ENCODE measurements around the gene STON2. TPM values are rescaled to one million over a fixed set of nuclear protein-coding genes. Genes with fewer than 3 reads are reported as not detected.

STON2 gene
- total and polyA plus RNA-seq, 2 experiments from 2014 or later, result 5.0 to 22.7 TPM

DNA sequence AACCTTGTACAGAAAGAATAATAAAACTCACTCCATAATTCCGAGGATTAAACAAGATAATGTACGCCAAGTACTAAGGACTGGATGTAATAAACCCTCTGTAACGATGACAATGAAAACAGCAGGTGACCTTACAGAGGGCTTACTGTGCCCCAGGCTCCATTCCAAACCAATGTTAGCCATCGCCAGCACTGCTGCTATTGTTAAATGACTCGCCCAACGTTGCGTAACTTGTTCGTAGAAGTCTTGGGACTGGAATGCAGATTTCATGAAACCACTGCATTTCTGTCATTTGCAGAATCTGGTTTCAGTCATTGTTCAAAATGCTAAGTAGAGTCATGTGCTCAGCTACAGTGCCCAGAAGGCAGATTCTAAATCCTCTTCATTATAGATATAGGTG, 728 bp upstream of the STON2 start:
- no peak overlapping the region for H3K4me3 ChIP-seq
- WGBS (ENCODE audit: low lambda C conversion rate, missing lambda C conversion rate), result 52% methylated on average over 8 of the region's 8 CpGs
- TF ChIP-seq, protein P1, sequence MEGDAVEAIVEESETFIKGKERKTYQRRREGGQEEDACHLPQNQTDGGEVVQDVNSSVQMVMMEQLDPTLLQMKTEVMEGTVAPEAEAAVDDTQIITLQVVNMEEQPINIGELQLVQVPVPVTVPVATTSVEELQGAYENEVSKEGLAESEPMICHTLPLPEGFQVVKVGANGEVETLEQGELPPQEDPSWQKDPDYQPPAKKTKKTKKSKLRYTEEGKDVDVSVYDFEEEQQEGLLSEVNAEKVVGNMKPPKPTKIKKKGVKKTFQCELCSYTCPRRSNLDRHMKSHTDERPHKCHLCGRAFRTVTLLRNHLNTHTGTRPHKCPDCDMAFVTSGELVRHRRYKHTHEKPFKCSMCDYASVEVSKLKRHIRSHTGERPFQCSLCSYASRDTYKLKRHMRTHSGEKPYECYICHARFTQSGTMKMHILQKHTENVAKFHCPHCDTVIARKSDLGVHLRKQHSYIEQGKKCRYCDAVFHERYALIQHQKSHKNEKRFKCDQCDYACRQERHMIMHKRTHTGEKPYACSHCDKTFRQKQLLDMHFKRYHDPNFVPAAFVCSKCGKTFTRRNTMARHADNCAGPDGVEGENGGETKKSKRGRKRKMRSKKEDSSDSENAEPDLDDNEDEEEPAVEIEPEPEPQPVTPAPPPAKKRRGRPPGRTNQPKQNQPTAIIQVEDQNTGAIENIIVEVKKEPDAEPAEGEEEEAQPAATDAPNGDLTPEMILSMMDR (IDR thresholded peaks at IDR 0.05; ENCODE audit: poor library complexity), result no peak
- no peak for TF ChIP-seq EZH2phosphoT487 (IDR thresholded peaks at IDR 0.05; ENCODE audit: low read depth, severe bottlenecking, unreplicated experiment)
- no peak for TF ChIP-seq EZH2 (IDR thresholded peaks at IDR 0.05; ENCODE audit: borderline replicate concordance)
- no peak overlapping the region for H2AFZ ChIP-seq
- no peaks in the 10 kb centered on the region for H3K79me2 ChIP-seq
- peaks cover 3% of the 10 kb centered on the region for H3K4me1 ChIP-seq (ENCODE audit: insufficient read depth)
- no peaks in the 10 kb centered on the region for H3K36me3 ChIP-seq (replicated peaks; ENCODE audit: insufficient read depth, low read depth)
- peak; percentile 51 for DNase-seq (ENCODE audit: low spot score)
- no peaks in the 10 kb centered on the region for H3K9me3 ChIP-seq (ENCODE audit: low read depth)
- no peaks in the 10 kb centered on the region for H4K20me1 ChIP-seq (ENCODE audit: insufficient read depth, poor library complexity, severe bottlenecking)
- no peaks in the 10 kb centered on the region for H3K27me3 ChIP-seq
- H3K27ac ChIP-seq, result peak overlapping the region; percentile 76
- no peak overlapping the region for H3K4me2 ChIP-seq
- no peaks in the 10 kb centered on the region for H3K9me2 ChIP-seq (replicated peaks; ENCODE audit: insufficient read depth)

DNA sequence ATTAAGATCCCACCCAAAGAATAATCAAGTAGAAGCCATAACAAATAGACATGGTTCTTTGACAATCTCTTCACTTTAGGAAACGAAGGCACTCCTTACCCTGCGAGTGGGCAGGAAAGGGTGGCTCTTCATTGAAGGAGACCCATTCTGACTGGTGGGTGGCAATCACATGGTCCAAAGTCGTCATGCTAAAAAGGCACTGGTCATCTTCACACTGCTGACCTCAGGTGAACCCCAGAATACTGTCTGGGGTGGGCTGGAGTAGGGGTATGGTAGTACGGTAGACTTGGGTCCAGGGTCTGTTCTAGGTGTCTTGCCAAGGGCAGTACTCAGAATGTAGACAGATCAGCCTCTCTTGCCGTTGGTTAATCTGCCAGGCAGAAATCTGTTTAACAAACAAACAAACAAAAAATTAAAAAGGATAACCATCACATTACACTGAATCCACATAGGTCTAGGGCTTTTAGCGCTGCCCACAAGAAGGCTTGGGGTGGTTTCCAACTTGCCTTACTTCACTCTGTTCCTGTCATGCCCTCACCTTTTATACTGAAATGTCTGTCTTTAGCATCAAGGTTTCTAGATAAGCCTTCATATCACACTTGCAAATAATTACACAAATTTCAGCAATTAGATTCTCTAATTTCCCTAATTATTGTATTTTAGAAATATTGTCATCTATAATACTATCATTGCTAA, 1.8 kb downstream of the STON2 start:
- DNase-seq (ENCODE audit: low spot score), result no peak
- H3K9me2 ChIP-seq (replicated peaks; ENCODE audit: insufficient read depth), result no peaks in the 10 kb centered on the region
- no peak overlapping the region for H3K4me3 ChIP-seq
- no peak overlapping the region for H3K4me2 ChIP-seq
- 88% methylated on average over 6 of the region's 6 CpGs for WGBS (ENCODE audit: low lambda C conversion rate, missing lambda C conversion rate)
- no peaks in the 10 kb centered on the region for H3K9me3 ChIP-seq (ENCODE audit: low read depth)
- no peak overlapping the region for H2AFZ ChIP-seq
- H3K4me1 ChIP-seq (ENCODE audit: insufficient read depth), result peaks cover 3% of the 10 kb centered on the region
- no peaks in the 10 kb centered on the region for H3K27me3 ChIP-seq
- no peaks in the 10 kb centered on the region for H3K36me3 ChIP-seq (replicated peaks; ENCODE audit: insufficient read depth, low read depth)
- H4K20me1 ChIP-seq (ENCODE audit: insufficient read depth, poor library complexity, severe bottlenecking), result no peaks in the 10 kb centered on the region
- no peak overlapping the region for H3K27ac ChIP-seq
- no peaks in the 10 kb centered on the region for H3K79me2 ChIP-seq
- TF ChIP-seq EZH2phosphoT487 (IDR thresholded peaks at IDR 0.05; ENCODE audit: low read depth, severe bottlenecking, unreplicated experiment) (no peak), EZH2 (IDR thresholded peaks at IDR 0.05; ENCODE audit: borderline replicate concordance) (no peak)
- TF ChIP-seq, protein P1 (IDR thresholded peaks at IDR 0.05; ENCODE audit: poor library complexity), result no peak

DNA sequence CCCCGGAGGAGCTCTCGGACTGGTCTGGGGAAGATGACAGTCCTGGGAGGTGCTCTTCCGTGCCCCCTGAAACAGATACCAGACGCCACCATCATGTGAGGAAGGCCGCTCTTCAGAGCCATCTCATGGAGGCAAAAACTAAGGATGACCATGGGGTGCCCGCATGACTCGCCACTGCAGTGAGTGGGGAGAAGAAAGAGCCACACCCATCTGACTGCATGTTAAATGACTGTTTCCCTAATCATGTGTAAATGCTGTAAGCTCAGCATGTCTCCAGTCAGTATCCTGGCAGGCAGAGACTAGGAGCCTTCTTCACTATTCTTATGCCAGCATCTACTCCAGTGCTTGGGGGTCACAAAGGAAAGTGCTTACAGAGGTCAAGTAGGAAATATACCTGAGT, 4.0 kb downstream of the STON2 start:
- Histone ChIP-seq H3K4me3 (no peak overlapping the region), H4K20me1 (ENCODE audit: insufficient read depth, poor library complexity, severe bottlenecking) (no peaks in the 10 kb centered on the region), H3K4me2 (no peak overlapping the region), H3K9me3 (ENCODE audit: low read depth) (no peaks in the 10 kb centered on the region), H3K27me3 (no peaks in the 10 kb centered on the region), H3K36me3 (replicated peaks; ENCODE audit: insufficient read depth, low read depth) (no peaks in the 10 kb centered on the region), H2AFZ (no peak overlapping the region), H3K79me2 (no peaks in the 10 kb centered on the region), H3K9me2 (replicated peaks; ENCODE audit: insufficient read depth) (no peaks in the 10 kb centered on the region), H3K4me1 (ENCODE audit: insufficient read depth) (no peaks in the 10 kb centered on the region), H3K27ac (no peak overlapping the region)
- WGBS (ENCODE audit: low lambda C conversion rate, missing lambda C conversion rate), result 98% methylated on average over 7 of the region's 7 CpGs
- TF ChIP-seq EZH2 (IDR thresholded peaks at IDR 0.05; ENCODE audit: borderline replicate concordance) (no peak), EZH2phosphoT487 (IDR thresholded peaks at IDR 0.05; ENCODE audit: low read depth, severe bottlenecking, unreplicated experiment) (no peak)
- TF ChIP-seq, protein P1 (IDR thresholded peaks at IDR 0.05; ENCODE audit: poor library complexity), result no peak
- no peak for DNase-seq (ENCODE audit: low spot score)

Measured in hepatocyte (in vitro differentiated cells).